GM10847 (cell line): ENCODE results near the gene RALB.

Source experiments
- POLR2A ChIP-seq: IDR thresholded peaks from 2 replicates; pipeline ENCODE4 v1.6.1; 2011; ENCODE audit not compliant: insufficient read length; ENCODE audit errors: extremely low read depth

Gene RALB

GRCh38 chr2:120312076-120312475, 59.4 kb downstream of the RALB start:
- TF ChIP-seq POLR2A = no peak

GRCh38 chr2:120312860-120313694, 60.4 kb downstream of the RALB start:
- TF ChIP-seq POLR2A = no peak

GRCh38 chr2:120313695-120314615, 61.3 kb downstream of the RALB start:
- no peak for TF ChIP-seq POLR2A

- no peak for TF ChIP-seq POLR2A
Measured at GRCh38 chr2:120314690-120315366, 62.2 kb downstream of the RALB start.

- TF ChIP-seq POLR2A = no peak
Measured at GRCh38 chr2:120315367-120316033, 62.8 kb downstream of the RALB start.

- no peak for TF ChIP-seq POLR2A
Measured at GRCh38 chr2:120316071-120316470, 63.4 kb downstream of the RALB start.

- TF ChIP-seq POLR2A = no peak
Measured at GRCh38 chr2:120316528-120317179, 64.0 kb downstream of the RALB start.

- no peak for TF ChIP-seq POLR2A
Measured at GRCh38 chr2:120317180-120317533, 64.5 kb downstream of the RALB start.

- TF ChIP-seq POLR2A = no peak
Measured at GRCh38 chr2:120317916-120318315, 65.3 kb downstream of the RALB start.

GRCh38 chr2:120318626-120319025, 66.0 kb downstream of the RALB start:
- no peak for TF ChIP-seq POLR2A

- no peak for TF ChIP-seq POLR2A
Measured at GRCh38 chr2:120319123-120319522, 66.5 kb downstream of the RALB start.

GRCh38 chr2:120319686-120320317, 67.2 kb downstream of the RALB start:
- no peak for TF ChIP-seq POLR2A

GRCh38 chr2:120320318-120320851, 67.7 kb downstream of the RALB start:
- TF ChIP-seq POLR2A = no peak
